Neural crest cell (in vitro differentiated cells): Measurements from ENCODE around the gene MMD. TPM values are rescaled to one million over a fixed set of nuclear protein-coding genes. Genes with fewer than 3 reads are reported as not detected.
A peak's percentile ranks its signal among the peaks of the same experiment; 100 is the strongest.
"Not testable (repeated sequence)": the region's sequence is repeated elsewhere in the genome, so short reads cannot be mapped to it uniquely, and the experiment has no call there.

ENCODE experiments used
- DNase-seq: peaks from one replicate; pipeline ENCODE4 v3.0.0; 2021; ENCODE audit warnings: low read depth, mixed read lengths, low spot score
- H3K27ac Mint-ChIP-seq: one replicate; pipeline ENCODE4 v1.8.0; 2021; ENCODE audit warnings: mild to moderate bottlenecking, mixed read lengths; ENCODE audit not compliant: unreplicated experiment
- H3K27me3 Mint-ChIP-seq: 2 replicates; pipeline ENCODE4 v1.8.0; 2021; ENCODE audit warnings: low read depth, mild to moderate bottlenecking, mixed read lengths
- H3K36me3 Mint-ChIP-seq: 2 replicates; pipeline ENCODE4 v1.8.0; 2021; ENCODE audit warnings: low read depth, mild to moderate bottlenecking, mixed read lengths
- H3K4me1 Mint-ChIP-seq: 2 replicates; pipeline ENCODE4 v1.8.0; 2021; ENCODE audit warnings: mixed read lengths
- H3K4me3 Mint-ChIP-seq: one replicate; pipeline ENCODE4 v1.8.0; 2021; ENCODE audit warnings: mild to moderate bottlenecking, mixed read lengths
- H3K9me3 Mint-ChIP-seq: 2 replicates; pipeline ENCODE4 v1.8.0; 2021; ENCODE audit warnings: mixed read lengths
- CTCF ChIP-seq: fragments of 200-600 bp; sonication (generic); conservative IDR thresholded peaks from 2 replicates; pipeline ENCODE4 v1.5.0; 2021; ENCODE audit warnings: antibody characterized with exemption, mild to moderate bottlenecking
- total RNA-seq: library from RNA; stranded (reverse); gene quantifications from 2 replicates; pipeline ENCODE4 v1.2.1, GENCODE V29; 2021

MMD gene
- total RNA-seq, 1 donor from 2014 or later = 46.6 TPM

DNA sequence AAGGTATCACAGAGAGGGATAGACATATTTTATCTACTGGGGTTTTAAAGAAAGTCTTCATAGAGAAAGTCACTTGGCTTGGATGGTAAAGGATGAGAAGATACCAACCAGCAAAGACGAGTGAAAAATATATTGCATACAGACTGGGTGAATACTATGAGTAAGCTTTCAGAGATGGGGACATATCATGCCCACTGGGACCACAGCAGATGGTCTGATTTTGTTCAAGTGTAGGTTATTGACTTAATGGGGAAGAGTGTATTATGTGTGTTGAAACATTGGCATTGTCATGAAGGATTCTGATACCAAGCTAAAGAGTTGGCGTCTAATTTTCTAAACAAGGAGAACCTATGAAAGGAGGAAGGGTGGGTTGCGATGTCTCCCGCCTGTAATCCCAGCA is 13.8 kb upstream of the MMD start:
- Mint-ChIP-seq H3K36me3 (no peaks in the 10 kb centered on the region), H3K4me1 (peaks cover 22% of the 10 kb centered on the region), H3K9me3 (peaks cover 5% of the 10 kb centered on the region), H3K27me3 (no peaks in the 10 kb centered on the region), H3K4me3 (no peak overlapping the region), H3K27ac (no peak overlapping the region)
- no peak for DNase-seq
- no peak for TF ChIP-seq CTCF

- no peaks in the 10 kb centered on the region for H3K27me3 Mint-ChIP-seq
- H3K9me3 Mint-ChIP-seq = peaks cover 5% of the 10 kb centered on the region
- no peak overlapping the region for H3K4me3 Mint-ChIP-seq
- TF ChIP-seq CTCF = no peak
- no peak for DNase-seq
- H3K4me1 Mint-ChIP-seq = peaks cover 22% of the 10 kb centered on the region
- no peak overlapping the region for H3K27ac Mint-ChIP-seq
- no peaks in the 10 kb centered on the region for H3K36me3 Mint-ChIP-seq
Measured at GRCh38 chr17:55434721-55435120, 13.1 kb upstream of the MMD start.

GRCh38 chr17:55433629-55434422 is 12.2 kb upstream of the MMD start:
- Mint-ChIP-seq H3K4me1 (peaks cover 15% of the 10 kb centered on the region), H3K27me3 (no peaks in the 10 kb centered on the region), H3K36me3 (no peaks in the 10 kb centered on the region), H3K9me3 (peaks cover 3% of the 10 kb centered on the region), H3K4me3 (no peak overlapping the region), H3K27ac (no peak overlapping the region)
- no peak for TF ChIP-seq CTCF
- no peak for DNase-seq

DNA sequence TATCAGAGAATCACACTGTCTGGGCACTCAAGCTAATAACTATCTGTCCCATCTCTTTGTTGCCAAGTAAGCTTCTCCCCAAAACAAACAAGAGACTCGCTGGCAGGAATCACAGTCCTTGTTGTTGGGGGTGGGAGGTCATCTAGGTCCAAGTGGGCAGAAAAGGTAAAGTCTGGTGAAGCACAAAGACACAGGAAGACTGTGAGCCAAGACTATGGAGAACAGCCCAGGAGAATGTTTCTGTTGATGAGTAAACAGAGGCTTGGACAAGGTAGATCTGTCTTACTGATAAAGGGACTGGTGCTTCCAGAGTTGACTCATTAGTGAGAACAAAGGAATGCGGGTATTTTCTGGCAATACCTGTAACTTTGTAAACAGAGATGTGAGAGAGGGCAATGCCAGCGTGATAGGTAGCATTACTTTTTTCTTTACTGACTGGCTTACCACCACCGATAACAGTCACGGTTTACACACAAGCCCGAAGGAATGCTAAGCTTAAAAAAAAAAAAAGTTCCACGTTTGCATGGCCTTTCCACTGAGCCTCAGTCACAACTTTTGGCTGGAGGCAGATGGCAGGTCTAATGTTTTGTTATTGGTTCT is 11.5 kb upstream of the MMD start:
- H3K4me3 Mint-ChIP-seq = no peak overlapping the region
- no peaks in the 10 kb centered on the region for H3K36me3 Mint-ChIP-seq
- no peaks in the 10 kb centered on the region for H3K27me3 Mint-ChIP-seq
- H3K9me3 Mint-ChIP-seq = peaks cover 3% of the 10 kb centered on the region
- H3K27ac Mint-ChIP-seq = no peak overlapping the region
- DNase-seq = no peak
- peaks cover 15% of the 10 kb centered on the region for H3K4me1 Mint-ChIP-seq
- no peak for TF ChIP-seq CTCF

DNA sequence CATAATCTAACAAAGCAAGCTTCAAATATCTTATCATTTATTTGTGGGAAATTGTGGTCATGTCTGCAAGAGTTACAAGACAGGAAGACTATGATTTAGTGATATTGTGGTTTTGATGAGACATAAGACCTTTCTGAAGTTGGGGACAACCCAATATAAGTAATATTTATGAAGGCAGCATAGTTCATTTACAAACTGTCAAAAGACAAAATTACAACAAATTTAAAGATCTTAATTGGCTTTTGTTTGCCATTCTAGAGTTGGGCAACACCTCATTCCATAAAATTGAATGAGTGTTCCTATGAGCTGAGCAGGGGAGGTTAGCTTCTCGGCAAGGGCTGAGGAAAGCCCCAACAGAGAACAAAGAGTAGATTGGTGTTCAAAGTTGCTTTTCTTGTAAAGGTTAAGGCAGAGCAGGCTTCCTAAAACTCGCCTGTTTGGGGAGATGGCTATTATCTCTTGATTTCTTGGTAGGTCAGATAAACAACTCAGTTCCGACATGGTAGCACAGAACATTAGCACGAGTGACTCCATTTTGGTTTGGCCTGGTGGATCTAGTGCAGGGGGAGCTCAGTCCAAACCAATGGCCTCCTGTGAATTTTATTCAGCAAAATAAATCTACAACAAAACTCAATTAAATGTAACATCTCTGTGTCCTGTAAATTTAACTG is 10.9 kb upstream of the MMD start:
- H3K4me3 Mint-ChIP-seq = no peak overlapping the region
- DNase-seq = no peak
- peaks cover 12% of the 10 kb centered on the region for H3K4me1 Mint-ChIP-seq
- peak overlapping the region; percentile 24 for H3K27ac Mint-ChIP-seq
- no peaks in the 10 kb centered on the region for H3K27me3 Mint-ChIP-seq
- TF ChIP-seq CTCF = no peak
- H3K9me3 Mint-ChIP-seq = peaks cover 3% of the 10 kb centered on the region
- no peaks in the 10 kb centered on the region for H3K36me3 Mint-ChIP-seq

DNA sequence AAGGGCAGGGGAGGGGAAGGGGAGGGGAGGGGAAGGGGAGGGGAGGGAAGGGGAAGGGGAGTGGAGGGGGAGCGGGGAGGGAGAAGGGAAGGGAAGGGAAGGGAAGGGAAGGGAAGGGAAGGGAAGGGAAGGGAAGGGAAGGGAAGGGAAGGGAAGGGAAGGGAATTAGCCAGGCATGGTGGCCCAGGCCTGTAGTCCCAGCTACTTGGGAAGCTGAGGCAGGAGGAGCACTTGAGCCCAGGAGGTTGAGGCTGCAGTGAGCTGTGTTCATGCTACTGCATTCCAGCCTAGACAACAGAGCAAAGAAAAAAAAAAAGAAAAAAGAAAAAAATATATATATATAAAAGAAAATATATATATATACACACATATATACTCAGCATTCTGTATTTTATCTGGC is 10.3 kb upstream of the MMD start:
- not testable (repeated sequence) for H3K27ac Mint-ChIP-seq, H3K4me1 Mint-ChIP-seq, H3K36me3 Mint-ChIP-seq, DNase-seq, H3K27me3 Mint-ChIP-seq, H3K9me3 Mint-ChIP-seq, H3K4me3 Mint-ChIP-seq
